IPS DF 6.9 (cell line): ENCODE results near the gene SLC35A3.
"Not testable (repeated sequence)": the region's sequence is repeated elsewhere in the genome, so short reads cannot be mapped to it uniquely, and the experiment has no call there.

Experiments
- DNase-seq: peaks from one replicate; pipeline ENCODE4 v3.0.0-alpha.2; 2013; ENCODE audit warnings: low read depth, low spot score
- H3K27ac ChIP-seq: one replicate; pipeline ENCODE4 v1.5.1; 2013; ENCODE audit warnings: low read length, control low read depth
- H3K27me3 ChIP-seq: 2 replicates; pipeline ENCODE4 v1.6.1; 2013; ENCODE audit warnings: mild to moderate bottlenecking, low read length; ENCODE audit not compliant: control insufficient read depth, insufficient read depth
- H3K36me3 ChIP-seq: 2 replicates; pipeline ENCODE4 v1.6.1; 2013; ENCODE audit warnings: low read length; ENCODE audit not compliant: control insufficient read depth, insufficient read depth
- H3K4me1 ChIP-seq: 2 replicates; pipeline ENCODE4 v1.6.1; 2013; ENCODE audit warnings: low read length; ENCODE audit not compliant: control insufficient read depth, insufficient read depth
- H3K4me3 ChIP-seq: 2 replicates; pipeline ENCODE4 v1.5.1; 2013; ENCODE audit warnings: mild to moderate bottlenecking, low read length
- H3K9me3 ChIP-seq: 2 replicates; pipeline ENCODE4 v1.6.1; 2013; ENCODE audit warnings: low read length, inconsistent platforms; ENCODE audit not compliant: control insufficient read depth, insufficient read depth
- WGBS: extraction: QIAGEN DNeasy Blood & Tissue Kit; methylation state at CpG from one replicate; pipeline ENCODE4 v1.1.7; 2013; ENCODE audit warnings: mixed read lengths, missing lambda C conversion rate; ENCODE audit not compliant: insufficient read length, insufficient coverage; 5-methylcytosine and 5-hydroxymethylcytosine counted together

SLC35A3 gene

GRCh38 chr1:100047235-100047708 is 77.5 kb downstream of the SLC35A3 start:
- WGBS = no CpG with 5 or more reads among the region's 11 CpGs
- not testable (repeated sequence) for H3K27me3 ChIP-seq, H3K4me3 ChIP-seq, H3K36me3 ChIP-seq, H3K4me1 ChIP-seq, H3K9me3 ChIP-seq, H3K27ac ChIP-seq, DNase-seq

GRCh38 chr1:100050139-100050538 is 80.3 kb downstream of the SLC35A3 start:
- Histone ChIP-seq H3K9me3 (no peaks in the 10 kb centered on the region), H3K4me1 (peaks cover 1% of the 10 kb centered on the region; the same call in 1 of the 2 replicates), H3K4me3 (no peak overlapping the region), H3K27me3 (no peaks in the 10 kb centered on the region), H3K36me3 (no peaks in the 10 kb centered on the region), H3K27ac (no peak overlapping the region)
- DNase-seq = no peak
- no CpG with 5 or more reads among the region's 4 CpGs for WGBS

GRCh38 chr1:100051401-100051800 is 81.6 kb downstream of the SLC35A3 start:
- DNase-seq = no peak
- Histone ChIP-seq H3K27ac (no peak overlapping the region), H3K4me3 (no peak overlapping the region), H3K27me3 (no peaks in the 10 kb centered on the region), H3K4me1 (peaks cover 1% of the 10 kb centered on the region; the same call in 1 of the 2 replicates), H3K9me3 (no peaks in the 10 kb centered on the region), H3K36me3 (no peaks in the 10 kb centered on the region)
- WGBS = no CpG with 5 or more reads among the region's 4 CpGs

- no peak for DNase-seq
- H3K36me3 ChIP-seq = no peaks in the 10 kb centered on the region
- H3K27me3 ChIP-seq = no peaks in the 10 kb centered on the region
- H3K27ac ChIP-seq = no peak overlapping the region
- no peaks in the 10 kb centered on the region for H3K9me3 ChIP-seq
- H3K4me1 ChIP-seq = peaks cover 1% of the 10 kb centered on the region; the same call in 1 of the 2 replicates
- no CpG with 5 or more reads among the region's 1 CpG for WGBS
- no peak overlapping the region for H3K4me3 ChIP-seq
Measured at GRCh38 chr1:100051893-100052292, 82.1 kb downstream of the SLC35A3 start.

- Histone ChIP-seq H3K4me3 (no peak overlapping the region), H3K36me3 (no peaks in the 10 kb centered on the region), H3K9me3 (no peaks in the 10 kb centered on the region), H3K27me3 (no peaks in the 10 kb centered on the region), H3K4me1 (peaks cover 1% of the 10 kb centered on the region; the same call in 1 of the 2 replicates), H3K27ac (no peak overlapping the region)
- DNase-seq = no peak
Measured at GRCh38 chr1:100053119-100053518, 83.3 kb downstream of the SLC35A3 start.

- Histone ChIP-seq H3K27me3 (no peaks in the 10 kb centered on the region), H3K27ac (no peak overlapping the region), H3K36me3 (no peaks in the 10 kb centered on the region), H3K9me3 (no peaks in the 10 kb centered on the region), H3K4me1 (peaks cover 1% of the 10 kb centered on the region; the same call in 1 of the 2 replicates), H3K4me3 (no peak overlapping the region)
- no peak for DNase-seq
- WGBS = no CpG with 5 or more reads among the region's 4 CpGs
Measured at GRCh38 chr1:100053727-100054126, 83.9 kb downstream of the SLC35A3 start.

- no peak overlapping the region for H3K4me3 ChIP-seq
- H3K27ac ChIP-seq = no peak overlapping the region
- WGBS = no CpG with 5 or more reads among the region's 3 CpGs
- H3K27me3 ChIP-seq = no peaks in the 10 kb centered on the region
- H3K4me1 ChIP-seq = no peaks in the 10 kb centered on the region
- H3K36me3 ChIP-seq = peaks cover 5% of the 10 kb centered on the region; the same call in 1 of the 2 replicates
- H3K9me3 ChIP-seq = no peaks in the 10 kb centered on the region
- DNase-seq = no peak
Measured at GRCh38 chr1:100061681-100062080, 91.9 kb downstream of the SLC35A3 start.

- Histone ChIP-seq H3K27ac (no peak overlapping the region), H3K9me3 (no peaks in the 10 kb centered on the region), H3K36me3 (peaks cover 7% of the 10 kb centered on the region; the same call in 1 of the 2 replicates), H3K4me3 (no peak overlapping the region), H3K27me3 (no peaks in the 10 kb centered on the region), H3K4me1 (no peaks in the 10 kb centered on the region)
- no peak for DNase-seq
- WGBS = 100% methylated on average over 1 of the region's 1 CpG
Measured at GRCh38 chr1:100065183-100065968, 95.6 kb downstream of the SLC35A3 start.

GRCh38 chr1:100065969-100066227 is 96.1 kb downstream of the SLC35A3 start:
- WGBS = no CpG with 5 or more reads among the region's 2 CpGs
- Histone ChIP-seq H3K36me3 (peaks cover 7% of the 10 kb centered on the region; the same call in 1 of the 2 replicates), H3K27ac (no peak overlapping the region), H3K4me1 (no peaks in the 10 kb centered on the region), H3K9me3 (no peaks in the 10 kb centered on the region), H3K4me3 (no peak overlapping the region), H3K27me3 (no peaks in the 10 kb centered on the region)
- DNase-seq = no peak

GRCh38 chr1:100070201-100070939 is 100.6 kb downstream of the SLC35A3 start:
- WGBS = no CpG with 5 or more reads among the region's 5 CpGs
- peaks cover 10% of the 10 kb centered on the region; the same call in 1 of the 2 replicates for H3K36me3 ChIP-seq
- H3K27me3 ChIP-seq = no peaks in the 10 kb centered on the region
- H3K4me3 ChIP-seq = no peak overlapping the region
- DNase-seq = no peak
- H3K9me3 ChIP-seq = no peaks in the 10 kb centered on the region
- no peak overlapping the region for H3K27ac ChIP-seq
- H3K4me1 ChIP-seq = no peaks in the 10 kb centered on the region
